CD4-positive, alpha-beta T cell treated with Interleukin-15 for 4 hours (primary cell): ENCODE results near the gene TMED4.
"Not testable (repeated sequence)": the region's sequence is repeated elsewhere in the genome, so short reads cannot be mapped to it uniquely, and the experiment has no call there.

Experiments used
- DNase-seq: peaks from one replicate; pipeline ENCODE4 v3.0.0-alpha.2; 2020; ENCODE audit warnings: low spot score

TMED4 gene

DNA sequence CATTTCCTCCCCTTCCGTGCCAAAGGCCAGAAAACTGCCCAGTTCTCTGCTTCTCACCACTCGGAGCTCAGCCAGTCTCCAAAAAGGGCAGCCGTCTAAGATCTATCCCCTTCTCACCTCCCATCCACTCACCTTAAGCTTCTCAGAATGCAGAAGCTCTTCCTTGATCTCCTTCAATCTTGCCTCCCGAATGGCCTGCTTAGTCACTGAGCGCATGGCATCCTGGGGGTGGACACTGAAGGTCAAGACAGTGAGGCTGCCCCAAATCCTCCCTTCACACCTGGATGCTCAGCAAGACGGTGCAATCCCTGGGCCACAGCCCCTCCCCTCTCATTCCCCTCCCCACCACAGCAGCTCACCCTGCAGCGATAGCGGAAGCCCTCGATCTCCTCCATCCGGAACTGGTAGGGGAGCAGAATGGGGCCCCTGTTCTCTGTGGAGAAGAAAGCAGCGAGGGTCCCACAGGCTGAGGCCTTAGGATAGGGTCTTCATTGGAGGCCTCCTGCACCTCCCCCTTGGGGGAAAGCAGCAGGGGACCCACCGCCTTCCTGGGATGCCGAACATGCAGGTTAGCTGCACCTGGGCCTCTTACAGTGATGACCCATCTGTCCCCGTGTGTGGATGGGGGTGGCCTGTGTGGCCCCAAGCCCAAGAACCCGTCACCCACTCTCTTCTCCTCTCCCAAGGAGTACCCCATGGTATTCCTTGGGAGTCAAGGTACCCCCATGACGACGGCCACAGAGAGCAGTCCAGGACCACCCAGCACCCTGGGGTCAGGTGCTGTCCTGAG lies 13.1 kb downstream of the TMED4 start:
- DNase-seq, result no peak

DNA sequence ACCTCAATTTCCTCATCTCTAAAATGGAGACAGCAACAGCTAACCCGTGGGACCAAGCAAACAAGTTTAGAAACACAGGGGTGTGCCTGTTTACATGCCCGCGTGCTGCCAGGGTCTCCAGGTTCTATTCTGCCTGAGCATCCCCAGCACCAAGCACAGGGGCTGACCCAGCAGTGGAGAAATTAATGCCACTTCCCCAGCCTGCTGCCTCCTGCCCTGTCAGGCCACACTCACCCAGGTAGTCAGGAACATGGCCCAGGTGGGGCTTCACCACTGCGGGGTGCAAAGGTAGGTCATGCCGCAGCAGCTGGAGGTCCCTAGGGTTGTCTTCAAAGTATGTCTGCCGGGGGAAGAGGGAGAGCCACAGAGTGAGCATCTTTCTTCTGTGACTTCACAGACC lies 14.1 kb downstream of the TMED4 start:
- no peak for DNase-seq

GRCh38 chr7:44566680-44567079 lies 15.4 kb downstream of the TMED4 start:
- DNase-seq, result no peak

DNA sequence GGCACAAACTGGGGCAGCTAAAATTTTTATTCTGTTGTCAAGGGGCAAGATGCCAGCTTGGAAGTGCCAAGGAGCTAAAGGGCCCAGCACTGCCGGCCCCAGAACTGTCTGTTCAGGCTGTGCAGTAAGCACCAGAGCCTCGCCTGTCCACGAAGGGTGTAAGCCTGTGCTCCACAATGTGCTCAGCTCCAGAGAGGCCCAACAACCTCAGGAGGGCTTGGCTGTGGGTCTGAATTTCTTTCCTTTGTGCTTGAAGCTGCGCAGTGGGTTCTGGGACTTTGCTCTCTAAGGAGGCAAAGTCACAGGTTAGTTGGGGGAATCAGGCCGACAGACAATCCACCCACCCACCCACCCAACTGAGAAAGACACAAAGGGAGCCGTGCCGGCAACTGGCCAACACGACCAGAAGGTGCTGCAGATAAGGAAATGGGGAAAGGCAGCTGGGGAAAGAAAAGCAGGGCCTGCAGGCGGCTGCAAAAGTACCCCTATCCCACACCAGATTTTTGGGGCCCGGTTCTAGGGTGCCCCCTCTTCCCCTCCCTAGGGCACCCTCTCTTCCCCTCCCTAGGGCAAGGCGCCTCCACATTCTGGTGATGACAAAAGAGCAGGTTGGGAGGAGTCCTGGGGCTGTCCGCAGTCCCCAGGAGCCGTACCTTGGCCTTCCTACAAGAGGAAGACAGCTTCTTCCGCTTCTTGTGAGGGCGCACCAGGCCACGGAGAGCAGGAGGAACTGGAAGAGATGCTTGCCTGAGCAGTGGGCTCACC lies 16.1 kb downstream of the TMED4 start:
- DNase-seq, result no peak

DNA sequence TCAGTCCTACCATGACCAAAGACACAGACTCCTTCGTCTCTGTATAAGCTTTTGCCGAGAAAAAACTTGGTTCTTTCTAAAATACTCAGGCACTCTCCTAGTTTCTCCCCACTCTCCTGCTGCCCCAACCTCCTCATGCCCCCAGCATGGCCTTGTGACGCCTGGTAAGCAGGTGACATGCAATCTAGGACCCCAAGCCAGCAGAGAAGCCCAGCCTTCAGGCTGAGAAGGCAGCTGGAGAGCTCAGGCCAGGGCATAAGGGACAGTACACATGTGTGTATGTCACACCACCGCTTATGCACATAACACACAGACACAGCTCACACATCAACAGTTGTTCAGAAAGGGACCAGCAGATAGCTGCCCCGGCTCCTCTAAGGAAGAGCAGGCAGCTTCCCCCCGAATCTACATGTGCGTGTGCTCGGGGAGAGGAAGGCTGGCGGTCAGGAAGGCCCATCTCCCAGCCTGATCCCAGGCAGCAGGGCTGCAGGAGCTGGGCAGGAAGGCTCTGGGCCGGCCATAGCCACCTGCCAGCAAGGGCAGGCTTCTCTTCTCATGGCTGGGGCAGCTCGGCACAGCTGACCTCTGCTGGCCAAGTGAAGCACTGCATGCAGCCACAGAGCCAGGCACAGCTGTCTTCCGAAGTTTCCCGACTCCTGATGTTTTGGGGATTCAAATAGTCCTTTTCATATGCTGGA lies 16.8 kb downstream of the TMED4 start:
- peak; percentile 60 for DNase-seq

- no peak for DNase-seq
Observed at GRCh38 chr7:44564606-44565005, 17.4 kb downstream of the TMED4 start.

DNA sequence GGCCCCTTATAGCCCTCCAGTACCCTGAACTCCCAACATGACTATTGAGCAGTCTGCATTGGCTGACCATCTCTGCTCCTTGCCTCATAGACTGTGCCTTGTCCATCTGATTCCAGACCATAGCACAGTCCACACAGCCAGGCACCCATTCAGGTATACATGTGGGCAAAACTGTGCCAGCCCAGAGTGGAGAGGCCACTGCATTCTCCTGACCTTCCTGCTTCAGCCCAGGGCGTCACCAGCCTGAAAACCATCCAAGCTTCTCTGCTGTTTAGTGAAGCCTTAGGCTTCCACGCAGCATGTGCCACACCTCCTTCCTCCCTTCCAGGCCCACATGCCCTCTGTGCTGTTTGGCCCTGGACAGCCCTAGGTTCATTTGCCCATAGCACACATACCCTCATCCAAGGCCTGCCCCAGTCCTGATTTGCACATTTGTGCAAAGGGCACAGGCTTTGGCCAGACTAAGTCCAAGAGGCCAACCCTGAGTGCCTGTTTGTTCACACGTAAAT lies 18.8 kb downstream of the TMED4 start:
- no peak for DNase-seq

- DNase-seq, result not testable (repeated sequence)
Observed at GRCh38 chr7:44562622-44562962, 19.4 kb downstream of the TMED4 start.

DNA sequence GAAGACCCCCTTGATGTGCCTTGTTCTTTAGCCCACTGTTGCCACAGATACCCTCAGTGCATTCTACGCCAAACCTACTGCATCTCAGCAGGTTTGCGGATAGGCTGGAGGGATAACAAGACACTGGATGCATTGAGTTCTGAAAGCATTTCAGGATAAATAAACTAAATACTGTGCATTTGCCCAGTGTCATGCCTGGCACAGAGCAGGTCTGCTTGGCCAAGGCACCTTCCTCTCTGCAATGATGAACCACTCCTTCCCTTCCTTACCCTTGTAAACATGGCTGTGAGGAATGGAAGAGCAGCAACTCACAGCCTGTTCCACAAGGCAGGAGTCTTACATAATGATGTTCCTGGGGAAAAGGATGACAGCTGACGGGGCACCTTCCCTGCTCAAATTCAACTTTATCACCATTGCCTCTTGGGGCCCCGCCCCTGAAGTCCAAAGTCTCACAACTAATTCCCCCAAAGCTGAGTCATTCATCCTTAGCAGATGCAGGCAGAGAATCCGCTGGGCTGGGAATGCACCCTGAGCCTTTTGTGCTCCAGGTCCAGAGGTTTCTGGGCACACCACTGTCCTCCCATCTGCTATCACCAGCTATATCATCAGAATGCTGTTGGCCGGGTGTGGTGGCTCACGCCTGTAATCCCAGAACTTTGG lies 19.9 kb downstream of the TMED4 start:
- DNase-seq, result no peak

- no peak for DNase-seq
Observed at GRCh38 chr7:44561481-44561880, 20.6 kb downstream of the TMED4 start.

GRCh38 chr7:44559485-44559884 lies 22.5 kb downstream of the TMED4 start:
- DNase-seq, result no peak

- no peak for DNase-seq
Observed at GRCh38 chr7:44557485-44557884, 24.5 kb downstream of the TMED4 start.

GRCh38 chr7:44555350-44555749 lies 26.7 kb downstream of the TMED4 start:
- no peak for DNase-seq

GRCh38 chr7:44552473-44553005 lies 29.5 kb downstream of the TMED4 start:
- not testable (repeated sequence) for DNase-seq

GRCh38 chr7:44549457-44549856 lies 32.6 kb downstream of the TMED4 start:
- DNase-seq, result no peak

GRCh38 chr7:44548893-44549292 lies 33.1 kb downstream of the TMED4 start:
- no peak for DNase-seq

- DNase-seq, result no peak
Observed at GRCh38 chr7:44547536-44548231, 34.3 kb downstream of the TMED4 start.

DNA sequence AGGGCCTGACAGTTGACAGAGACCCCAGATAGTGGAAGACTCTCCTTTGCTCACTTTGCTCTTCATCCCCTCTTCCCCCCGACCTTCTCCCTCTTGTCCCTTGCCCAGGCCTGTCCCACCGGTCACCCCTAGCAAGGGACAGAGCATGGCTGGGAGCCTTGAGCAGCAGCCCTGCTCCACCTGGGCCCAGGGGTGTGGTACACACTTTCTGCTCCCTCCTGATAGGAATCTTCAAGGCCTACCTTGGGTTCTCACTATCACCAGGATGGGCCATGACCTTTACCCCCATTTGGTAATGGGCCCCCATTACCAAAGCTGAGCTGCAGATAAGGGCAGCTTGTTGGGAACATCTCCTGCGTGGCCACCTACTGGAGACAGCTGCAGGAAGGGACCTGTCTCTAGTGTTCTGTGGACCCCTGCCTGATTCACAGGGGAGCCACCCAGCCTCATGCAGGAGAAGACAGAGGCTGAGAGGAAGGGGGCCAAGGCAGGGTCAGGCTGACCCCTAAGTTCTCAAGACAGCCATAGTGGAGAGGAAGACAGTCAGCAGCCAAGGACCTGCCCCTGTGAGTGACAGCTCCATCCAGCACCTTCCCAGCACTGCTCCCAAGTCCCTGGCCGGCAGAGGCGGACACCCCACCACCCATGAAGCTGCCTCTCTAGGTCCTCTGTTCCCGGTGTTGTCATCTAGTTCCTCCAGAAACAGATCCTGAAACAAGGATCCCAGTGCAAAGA lies 40.0 kb downstream of the TMED4 start:
- no peak for DNase-seq

GRCh38 chr7:44541028-44541869 lies 40.8 kb downstream of the TMED4 start, which contains the start of gene NPC1L1:
Gene NPC1L1 (minus strand): TSS chr7:44541330. CDS start chr7:44541259, 71 bp downstream.
- DNase-seq, result no peak
